Kidney epithelial cell (primary cell): ENCODE measurements around the gene ALAD. TPM values are rescaled to one million over a fixed set of nuclear protein-coding genes. Genes with fewer than 3 reads are reported as not detected.

Source experiments
- DNase-seq: peaks from one replicate; pipeline ENCODE4 v3.0.0-alpha.2; 2010; ENCODE audit warnings: low read depth
- H3K27me3 ChIP-seq: 2 replicates; pipeline ENCODE4 v1.6.0; 2011; ENCODE audit warnings: low read length; ENCODE audit not compliant: control insufficient read depth, insufficient read depth
- H3K36me3 ChIP-seq: 2 replicates; pipeline ENCODE4 v1.5.1; 2011; ENCODE audit warnings: low read length; ENCODE audit not compliant: control insufficient read depth, insufficient read depth
- H3K4me3 ChIP-seq: 2 replicates; pipeline ENCODE4 v1.5.1; 2011; ENCODE audit warnings: low read depth, mild to moderate bottlenecking, control low read depth, low read length
- CTCF ChIP-seq: IDR thresholded peaks from 2 replicates; pipeline ENCODE4 v1.5.1; 2011; ENCODE audit warnings: mild to moderate bottlenecking, moderate library complexity, low read length, control low read depth, inconsistent platforms; ENCODE audit not compliant: insufficient read depth, poor library complexity, severe bottlenecking
- total RNA-seq: library from RNA; depleted of rRNA; stranded (reverse); fragments of >200 nt; gene quantifications from 2 replicates; pipeline ENCODE4 v1.2.3, GENCODE V29; 2015

The ALAD gene
- total RNA-seq, 1 donor from 2014 or later: 6.7 TPM

- H3K36me3 ChIP-seq: no peaks in the 10 kb centered on the region
- no peak overlapping the region for H3K4me3 ChIP-seq
- no peak for DNase-seq
- H3K27me3 ChIP-seq: peaks cover 13% of the 10 kb centered on the region
- peak; percentile 35 for TF ChIP-seq CTCF
Measured at GRCh38 chr9:113355040-113355596, 46.0 kb downstream of the ALAD start.

GRCh38 chr9:113352411-113352810 lies 48.7 kb downstream of the ALAD start:
- Histone ChIP-seq H3K27me3 (peaks cover 26% of the 10 kb centered on the region), H3K36me3 (no peaks in the 10 kb centered on the region), H3K4me3 (no peak overlapping the region)
- no peak for TF ChIP-seq CTCF
- DNase-seq: no peak

GRCh38 chr9:113352006-113352405 lies 49.1 kb downstream of the ALAD start:
- H3K27me3 ChIP-seq: peaks cover 26% of the 10 kb centered on the region
- DNase-seq: no peak
- no peak for TF ChIP-seq CTCF

DNA sequence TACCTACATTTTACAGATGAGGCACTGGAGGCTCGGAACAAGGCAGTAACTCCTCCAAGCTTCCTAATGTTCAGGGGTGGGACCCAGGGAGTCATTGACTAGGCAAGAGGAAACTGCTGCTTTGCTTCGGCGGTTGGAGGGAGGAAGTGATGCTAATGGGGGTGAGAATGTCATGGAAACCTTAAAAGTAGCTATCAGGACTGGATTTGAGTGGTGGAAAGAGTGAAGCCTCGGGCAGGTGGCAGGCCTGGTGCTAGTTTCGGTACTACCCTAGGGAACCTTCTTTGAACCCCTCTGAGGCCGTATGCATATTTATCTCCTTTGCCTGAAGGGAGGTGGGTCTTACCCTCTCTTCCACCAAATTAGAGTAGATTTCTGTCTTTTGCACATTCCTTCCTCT lies 50.1 kb downstream of the ALAD start:
- Histone ChIP-seq H3K36me3 (no peaks in the 10 kb centered on the region), H3K4me3 (no peak overlapping the region), H3K27me3 (peaks cover 26% of the 10 kb centered on the region)
- TF ChIP-seq CTCF: no peak
- DNase-seq: no peak

More at GRCh38 chr9:113352006-113352405, 49.1 kb downstream of the ALAD start:
- no peaks in the 10 kb centered on the region for H3K36me3 ChIP-seq
- H3K4me3 ChIP-seq: no peak overlapping the region

DNA sequence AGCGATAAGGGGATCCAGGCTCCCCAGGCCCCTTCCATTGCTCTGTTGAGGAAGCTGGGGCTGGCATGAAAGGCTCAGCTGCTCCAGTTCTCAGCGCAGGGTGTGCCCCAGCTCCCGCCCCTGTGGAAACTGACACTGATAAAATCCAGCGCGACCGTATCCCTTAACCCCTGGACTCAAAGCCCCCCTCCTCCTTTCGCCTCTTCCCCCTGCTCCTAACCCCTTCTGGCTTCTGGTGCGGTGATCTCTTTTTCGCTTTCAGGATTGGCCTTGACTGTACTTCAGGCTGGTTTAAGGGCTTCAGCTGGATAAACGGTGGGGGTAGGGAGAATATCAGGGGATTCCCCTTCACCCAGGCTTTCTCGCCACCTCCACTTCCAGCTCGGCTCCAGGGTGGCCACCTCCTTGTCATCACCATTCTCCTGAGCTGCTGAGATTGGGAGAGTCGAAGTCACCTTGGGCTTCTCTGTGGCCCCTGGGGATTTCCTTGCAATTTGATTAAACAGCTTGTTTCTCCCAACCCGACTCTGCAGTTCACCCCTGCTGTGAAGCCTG lies 50.9 kb downstream of the ALAD start:
- H3K36me3 ChIP-seq: no peaks in the 10 kb centered on the region
- peaks cover 26% of the 10 kb centered on the region for H3K27me3 ChIP-seq
- no peak for DNase-seq
- TF ChIP-seq CTCF: no peak
- peak overlapping the region; percentile 22 for H3K4me3 ChIP-seq
